ENCODE results near the gene PRUNE2. TPM values are rescaled to one million over a fixed set of nuclear protein-coding genes. Genes with fewer than 3 reads are reported as not detected.

PRUNE2 gene
- total RNA-seq, 4 donors from 2014 or later: 67.6 to 105 (median 95.6) TPM

DNA sequence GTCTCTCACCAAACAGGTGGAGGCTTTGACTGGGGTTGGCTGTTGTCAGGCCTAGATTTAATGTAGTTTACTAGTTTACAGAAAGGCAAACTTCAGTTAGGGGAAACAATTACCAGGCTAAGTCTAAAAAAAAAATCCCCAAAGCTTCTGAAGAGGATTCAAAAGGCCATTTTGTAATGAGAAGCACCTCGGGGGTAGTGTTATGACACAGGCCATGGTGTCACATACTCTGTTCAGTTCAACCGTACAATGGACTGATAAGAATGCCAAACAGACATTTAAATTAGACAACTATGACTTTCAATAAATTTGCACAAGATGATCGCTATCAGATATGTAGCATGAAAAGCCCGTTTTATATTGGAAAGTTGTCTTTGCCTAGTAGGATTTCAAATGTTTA lies 261.7 kb downstream of the PRUNE2 start:
- Histone ChIP-seq H3K4me1 (peaks cover 0 to 22% (median 10%) of the 10 kb centered on the region in 4 donors), H3K9me3 (no peaks in the 10 kb centered on the region), H3K27ac (peak overlapping the region in 3 of 4 donors; percentile 9 to 20 (median 12)), H3K4me3 (no peak overlapping the region), H3K36me3 (no peaks in the 10 kb centered on the region), H3K27me3 (no peaks in the 10 kb centered on the region)
- in situ Hi-C loops (cut with MboI; ENCODE audit: low pct_ligation_motif_present in 1 of 4, low pct_unique_long_range_greater_than_20kb in 1 of 4, low sequenced_read_pairs in 3 of 4): no loop called here
- 87 to 93% methylated on average over 4 of the region's 4 CpGs for WGBS, 2 donors (ENCODE audit: low coverage in 1 of 2)
- TF ChIP-seq POLR2AphosphoS5 (IDR thresholded peaks at IDR 0.05): no peak
- TF ChIP-seq POLR2A (IDR thresholded peaks at IDR 0.05): no peak
- TF ChIP-seq, protein P1, sequence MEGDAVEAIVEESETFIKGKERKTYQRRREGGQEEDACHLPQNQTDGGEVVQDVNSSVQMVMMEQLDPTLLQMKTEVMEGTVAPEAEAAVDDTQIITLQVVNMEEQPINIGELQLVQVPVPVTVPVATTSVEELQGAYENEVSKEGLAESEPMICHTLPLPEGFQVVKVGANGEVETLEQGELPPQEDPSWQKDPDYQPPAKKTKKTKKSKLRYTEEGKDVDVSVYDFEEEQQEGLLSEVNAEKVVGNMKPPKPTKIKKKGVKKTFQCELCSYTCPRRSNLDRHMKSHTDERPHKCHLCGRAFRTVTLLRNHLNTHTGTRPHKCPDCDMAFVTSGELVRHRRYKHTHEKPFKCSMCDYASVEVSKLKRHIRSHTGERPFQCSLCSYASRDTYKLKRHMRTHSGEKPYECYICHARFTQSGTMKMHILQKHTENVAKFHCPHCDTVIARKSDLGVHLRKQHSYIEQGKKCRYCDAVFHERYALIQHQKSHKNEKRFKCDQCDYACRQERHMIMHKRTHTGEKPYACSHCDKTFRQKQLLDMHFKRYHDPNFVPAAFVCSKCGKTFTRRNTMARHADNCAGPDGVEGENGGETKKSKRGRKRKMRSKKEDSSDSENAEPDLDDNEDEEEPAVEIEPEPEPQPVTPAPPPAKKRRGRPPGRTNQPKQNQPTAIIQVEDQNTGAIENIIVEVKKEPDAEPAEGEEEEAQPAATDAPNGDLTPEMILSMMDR (IDR thresholded peaks at IDR 0.05): no peak
- TF ChIP-seq EP300 (IDR thresholded peaks at IDR 0.05; ENCODE audit: low read depth): no peak
- intact Hi-C loops (cut with DNase I; ENCODE audit: low total_unique reads): no loop called here
- DNase-seq: no peak

DNA sequence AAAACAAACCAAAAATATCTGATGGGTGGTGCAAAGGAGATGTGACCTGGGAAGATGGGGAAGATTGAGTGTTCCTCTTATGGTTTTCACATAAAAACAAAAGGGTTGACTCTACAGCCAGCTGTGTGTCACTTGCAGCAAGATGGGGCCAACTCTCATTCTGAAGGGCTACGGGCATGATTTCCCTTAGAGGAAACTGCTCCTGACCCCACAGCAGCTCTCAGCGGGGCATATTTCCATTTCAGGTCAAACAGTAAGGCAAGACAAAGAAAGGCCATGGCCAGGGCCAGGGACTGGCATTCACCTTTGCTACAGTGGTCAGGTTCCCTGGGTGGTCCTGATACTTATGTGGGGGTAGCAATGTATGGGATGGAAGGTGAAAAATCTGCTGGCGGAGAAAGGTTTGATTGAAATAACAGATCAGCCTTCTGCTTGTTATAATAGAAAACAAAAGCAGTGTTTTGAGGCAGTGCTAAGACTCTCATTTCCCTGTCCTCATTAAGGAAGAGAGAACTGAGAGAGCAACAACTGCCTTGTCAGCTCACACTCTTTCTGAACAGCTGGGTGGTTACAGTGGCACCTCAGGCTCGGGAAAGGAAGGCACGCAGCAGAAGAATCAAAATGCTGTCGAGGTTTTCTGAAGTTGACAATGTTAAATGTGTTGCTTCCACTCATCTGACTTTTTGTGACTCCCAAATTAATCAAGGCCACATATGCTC lies 262.4 kb downstream of the PRUNE2 start:
- in situ Hi-C loops (cut with MboI; ENCODE audit: low pct_ligation_motif_present in 1 of 4, low pct_unique_long_range_greater_than_20kb in 1 of 4, low sequenced_read_pairs in 3 of 4): no loop called here
- 73 to 81% methylated on average over 3 to 6 of the region's 6 CpGs for WGBS, 2 donors (ENCODE audit: low coverage in 1 of 2)

DNA sequence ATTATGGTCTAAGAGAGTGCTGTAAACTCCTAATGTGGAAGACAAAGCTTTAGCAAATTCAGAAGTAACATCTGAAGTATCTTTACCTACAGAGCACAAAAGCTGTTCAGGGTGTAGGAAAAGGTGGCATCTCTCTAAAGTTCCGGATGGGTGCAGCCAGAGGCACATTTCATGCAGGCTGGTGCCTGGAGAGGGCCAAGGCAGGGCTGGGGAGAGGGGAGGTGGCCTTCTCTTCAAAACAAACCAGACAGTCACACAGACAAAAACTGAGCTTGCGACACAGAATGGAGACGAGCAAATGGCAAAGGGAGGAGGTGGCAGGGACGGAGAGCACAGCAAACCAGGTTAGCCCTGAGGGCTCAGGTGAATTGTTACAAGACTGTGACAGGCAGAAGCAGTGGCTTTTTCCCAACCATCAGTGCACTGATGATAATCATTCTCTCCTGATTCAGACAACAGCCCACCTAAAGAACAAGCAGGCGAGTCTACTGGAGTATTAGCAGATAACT lies 263.2 kb downstream of the PRUNE2 start:
- no peaks in the 10 kb centered on the region for H3K9me3 ChIP-seq
- H3K4me3 ChIP-seq: no peak overlapping the region
- intact Hi-C loops (cut with DNase I; ENCODE audit: low total_unique reads): no loop called here
- TF ChIP-seq EP300 (IDR thresholded peaks at IDR 0.05; ENCODE audit: low read depth) (no peak), POLR2A (IDR thresholded peaks at IDR 0.05) (no peak)
- TF ChIP-seq, protein P1 (IDR thresholded peaks at IDR 0.05): no peak
- in situ Hi-C loops (cut with MboI; ENCODE audit: low pct_ligation_motif_present in 1 of 4, low pct_unique_long_range_greater_than_20kb in 1 of 4, low sequenced_read_pairs in 3 of 4): no loop called here
- no peaks in the 10 kb centered on the region for H3K27me3 ChIP-seq
- H3K4me1 ChIP-seq: peaks cover 0 to 22% (median 10%) of the 10 kb centered on the region in 4 donors
- no peaks in the 10 kb centered on the region for H3K36me3 ChIP-seq
- DNase-seq: no peak
- no peak overlapping the region for H3K27ac ChIP-seq
- WGBS, 2 donors (ENCODE audit: low coverage in 1 of 2): 90 to 91% methylated on average over 4 to 5 of the region's 5 CpGs

More for the DNA sequence above, 262.4 kb downstream of the PRUNE2 start:
- Histone ChIP-seq H3K27ac (peak overlapping the region; percentile 12 to 27 (median 21)), H3K9me3 (no peaks in the 10 kb centered on the region), H3K27me3 (no peaks in the 10 kb centered on the region), H3K4me1 (peaks cover 0 to 22% (median 10%) of the 10 kb centered on the region in 4 donors), H3K4me3 (no peak overlapping the region), H3K36me3 (no peaks in the 10 kb centered on the region)
- intact Hi-C loops (cut with DNase I; ENCODE audit: low total_unique reads): no loop called here
- DNase-seq: no peak
- TF ChIP-seq POLR2AphosphoS5 (IDR thresholded peaks at IDR 0.05) (no peak), POLR2A (IDR thresholded peaks at IDR 0.05) (no peak), EP300 (IDR thresholded peaks at IDR 0.05; ENCODE audit: low read depth) (no peak)
- TF ChIP-seq, protein P1 (IDR thresholded peaks at IDR 0.05): no peak

DNA sequence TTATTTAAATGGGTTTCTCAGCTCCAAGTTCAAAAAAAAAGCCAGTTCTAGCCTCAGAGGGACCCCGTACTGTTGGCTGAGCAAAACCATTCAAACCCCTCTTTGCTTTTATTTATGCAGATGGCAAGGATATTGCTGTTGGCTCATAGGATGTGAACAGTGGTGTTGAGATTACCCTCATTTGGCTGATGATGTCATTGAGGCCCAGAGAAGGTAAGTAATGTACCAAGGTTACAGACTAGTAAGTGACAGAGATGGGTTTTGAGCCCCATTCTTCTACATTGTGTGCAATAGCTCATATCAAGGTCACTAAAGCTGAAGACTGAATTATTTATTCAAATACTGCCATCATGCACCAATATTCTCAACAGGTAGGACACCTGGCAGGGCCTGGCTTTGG lies 263.8 kb downstream of the PRUNE2 start:
- 86 to 94% methylated on average over 1 of the region's 1 CpG for WGBS, 2 donors (ENCODE audit: low coverage in 1 of 2)
- in situ Hi-C loops (cut with MboI; ENCODE audit: low pct_ligation_motif_present in 1 of 4, low pct_unique_long_range_greater_than_20kb in 1 of 4, low sequenced_read_pairs in 3 of 4): no loop called here
- Histone ChIP-seq H3K27ac (no peak overlapping the region), H3K27me3 (no peaks in the 10 kb centered on the region), H3K4me3 (no peak overlapping the region), H3K36me3 (no peaks in the 10 kb centered on the region), H3K9me3 (no peaks in the 10 kb centered on the region), H3K4me1 (peaks cover 0 to 22% (median 10%) of the 10 kb centered on the region in 4 donors)
- no peak for DNase-seq
- TF ChIP-seq POLR2A (IDR thresholded peaks at IDR 0.05): no peak
- TF ChIP-seq, protein P1 (IDR thresholded peaks at IDR 0.05): no peak
- TF ChIP-seq EP300 (IDR thresholded peaks at IDR 0.05; ENCODE audit: low read depth): no peak
- TF ChIP-seq POLR2AphosphoS5 (IDR thresholded peaks at IDR 0.05): no peak
- intact Hi-C loops (cut with DNase I; ENCODE audit: low total_unique reads): no loop called here

Data from transverse colon (tissue), 4 donors.